ENCODE data around the gene LAMA2. TPM values are rescaled to one million over a fixed set of nuclear protein-coding genes. Genes with fewer than 3 reads are reported as not detected.

Gene LAMA2
- total RNA-seq, 5 donors from 2014 or later (not counting 1 experiment from before 2014, with no cell fraction given) = 0.30 to 0.62 (median 0.45) TPM

GRCh38 chr6:129504456-129504855 lies 621.5 kb downstream of the LAMA2 start:
- Mint-ChIP-seq H3K9me3 (no peaks in the 10 kb centered on the region), H3K27me3 (no peaks in the 10 kb centered on the region), H3K4me3 (no peak overlapping the region), H3K4me1 (peaks cover under 1 to 9% (median 9%) of the 10 kb centered on the region in 3 donors), H3K36me3 (no peaks in the 10 kb centered on the region), H3K27ac (no peak overlapping the region)
- POLR2A ChIA-PET = no interaction called here
- H3K9me3 ChIP-seq = no peaks in the 10 kb centered on the region
- CTCF ChIA-PET = interaction anchor here in 1 of 2 donors (1.0 to 1.1 kb wide), 2 partner anchors 10 to 517 kb away, joined by 3 to 5 read pairs; no protein-coding TSS in a partner anchor
- no peak for ATAC-seq (replicated peaks in 1 of 4)
- H3K4me3 ChIP-seq (ENCODE audit: control insufficient read depth in 1 of 2, extremely low read depth in 1 of 2, low read length in 1 of 2) = no peak overlapping the region
- DNase-seq = no peak
- no peaks in the 10 kb centered on the region for H3K36me3 ChIP-seq (ENCODE audit: control insufficient read depth in 2 of 2, extremely low read depth in 1 of 2, insufficient read depth in 1 of 2, low read length in 1 of 2)
- H3K27me3 ChIP-seq (replicated peaks in 1 of 2; ENCODE audit: control insufficient read depth in 2 of 2, extremely low read depth in 1 of 2, insufficient read depth in 2 of 2, low read length in 1 of 2) = no peaks in the 10 kb centered on the region
- no peak overlapping the region for H3K27ac ChIP-seq (ENCODE audit: low read length)
- peaks cover 0 to 8% of the 10 kb centered on the region in 2 experiments for H3K4me1 ChIP-seq (ENCODE audit: control insufficient read depth in 1 of 2, extremely low read depth in 1 of 2, insufficient read depth in 2 of 2, low read length in 2 of 2)
- no CpG with 5 or more reads among the region's 2 CpGs for WGBS (ENCODE audit: insufficient coverage)

- Histone ChIP-seq H3K27me3 (replicated peaks in 1 of 2; ENCODE audit: control insufficient read depth in 2 of 2, extremely low read depth in 1 of 2, insufficient read depth in 2 of 2, low read length in 1 of 2) (no peaks in the 10 kb centered on the region), H3K27ac (ENCODE audit: low read length) (no peak overlapping the region), H3K4me1 (ENCODE audit: control insufficient read depth in 1 of 2, extremely low read depth in 1 of 2, insufficient read depth in 2 of 2, low read length in 2 of 2) (no peaks in the 10 kb centered on the region), H3K9me3 (no peaks in the 10 kb centered on the region), H3K36me3 (ENCODE audit: control insufficient read depth in 2 of 2, extremely low read depth in 1 of 2, insufficient read depth in 1 of 2, low read length in 1 of 2) (no peaks in the 10 kb centered on the region), H3K4me3 (ENCODE audit: control insufficient read depth in 1 of 2, extremely low read depth in 1 of 2, low read length in 1 of 2) (no peak overlapping the region)
- H3K4me1 Mint-ChIP-seq = no peaks in the 10 kb centered on the region
- no peak overlapping the region for H3K27ac Mint-ChIP-seq
- H3K36me3 Mint-ChIP-seq = no peaks in the 10 kb centered on the region
- no peaks in the 10 kb centered on the region for H3K9me3 Mint-ChIP-seq
- CTCF ChIA-PET = no interaction called here
- ATAC-seq (replicated peaks in 1 of 4) (no peak), DNase-seq (no peak)
- POLR2A ChIA-PET = no interaction called here
- peaks cover 0 to 3% of the 10 kb centered on the region in 2 donors for H3K27me3 Mint-ChIP-seq
- H3K4me3 Mint-ChIP-seq = no peak overlapping the region
- WGBS (ENCODE audit: insufficient coverage) = no CpG with 5 or more reads among the region's 5 CpGs
Measured at GRCh38 chr6:129507059-129507807, 624.3 kb downstream of the LAMA2 start.

- ChIA-PET CTCF (no interaction called here), POLR2A (no interaction called here)
- Mint-ChIP-seq H3K9me3 (no peaks in the 10 kb centered on the region), H3K27ac (no peak overlapping the region), H3K27me3 (peaks cover 0 to 3% of the 10 kb centered on the region in 2 donors), H3K4me3 (no peak overlapping the region), H3K36me3 (no peaks in the 10 kb centered on the region), H3K4me1 (no peaks in the 10 kb centered on the region)
- no CpG with 5 or more reads among the region's 1 CpG for WGBS (ENCODE audit: insufficient coverage)
- ATAC-seq (replicated peaks in 1 of 4) (no peak), DNase-seq (no peak)
- H3K4me1 ChIP-seq (ENCODE audit: control insufficient read depth in 1 of 2, extremely low read depth in 1 of 2, insufficient read depth in 2 of 2, low read length in 2 of 2) = no peaks in the 10 kb centered on the region
- no peaks in the 10 kb centered on the region for H3K27me3 ChIP-seq (replicated peaks in 1 of 2; ENCODE audit: control insufficient read depth in 2 of 2, extremely low read depth in 1 of 2, insufficient read depth in 2 of 2, low read length in 1 of 2)
- no peaks in the 10 kb centered on the region for H3K9me3 ChIP-seq
- no peaks in the 10 kb centered on the region for H3K36me3 ChIP-seq (ENCODE audit: control insufficient read depth in 2 of 2, extremely low read depth in 1 of 2, insufficient read depth in 1 of 2, low read length in 1 of 2)
- H3K4me3 ChIP-seq (ENCODE audit: control insufficient read depth in 1 of 2, extremely low read depth in 1 of 2, low read length in 1 of 2) = no peak overlapping the region
- no peak overlapping the region for H3K27ac ChIP-seq (ENCODE audit: low read length)
Measured at GRCh38 chr6:129507846-129508245, 624.9 kb downstream of the LAMA2 start.

- POLR2A ChIA-PET = no interaction called here
- Mint-ChIP-seq H3K36me3 (no peaks in the 10 kb centered on the region), H3K4me3 (no peak overlapping the region), H3K4me1 (no peaks in the 10 kb centered on the region), H3K9me3 (no peaks in the 10 kb centered on the region), H3K27ac (no peak overlapping the region), H3K27me3 (peaks cover 0 to 3% of the 10 kb centered on the region in 2 donors)
- CTCF ChIA-PET = no interaction called here
- Histone ChIP-seq H3K27ac (ENCODE audit: low read length) (no peak overlapping the region), H3K4me3 (ENCODE audit: control insufficient read depth in 1 of 2, extremely low read depth in 1 of 2, low read length in 1 of 2) (no peak overlapping the region), H3K36me3 (ENCODE audit: control insufficient read depth in 2 of 2, extremely low read depth in 1 of 2, insufficient read depth in 1 of 2, low read length in 1 of 2) (no peaks in the 10 kb centered on the region), H3K27me3 (replicated peaks in 1 of 2; ENCODE audit: control insufficient read depth in 2 of 2, extremely low read depth in 1 of 2, insufficient read depth in 2 of 2, low read length in 1 of 2) (no peaks in the 10 kb centered on the region), H3K9me3 (no peaks in the 10 kb centered on the region), H3K4me1 (ENCODE audit: control insufficient read depth in 1 of 2, extremely low read depth in 1 of 2, insufficient read depth in 2 of 2, low read length in 2 of 2) (no peaks in the 10 kb centered on the region)
- DNase-seq = no peak
- no peak for ATAC-seq (replicated peaks in 1 of 4)
- 0% methylated on average over 1 of the region's 4 CpGs for WGBS (ENCODE audit: insufficient coverage)
Measured at GRCh38 chr6:129508477-129509145, 625.7 kb downstream of the LAMA2 start.

- Mint-ChIP-seq H3K9me3 (no peaks in the 10 kb centered on the region), H3K27ac (no peak overlapping the region), H3K4me1 (no peaks in the 10 kb centered on the region), H3K4me3 (no peak overlapping the region), H3K36me3 (no peaks in the 10 kb centered on the region), H3K27me3 (peaks cover 0 to 3% of the 10 kb centered on the region in 2 donors)
- POLR2A ChIA-PET = interaction anchor here in 1 of 2 donors (0.7 kb wide), 1 partner anchor 800 kb away, joined by 3 read pairs; no protein-coding TSS in a partner anchor
- Histone ChIP-seq H3K4me1 (ENCODE audit: control insufficient read depth in 1 of 2, extremely low read depth in 1 of 2, insufficient read depth in 2 of 2, low read length in 2 of 2) (no peaks in the 10 kb centered on the region), H3K4me3 (ENCODE audit: control insufficient read depth in 1 of 2, extremely low read depth in 1 of 2, low read length in 1 of 2) (no peak overlapping the region), H3K9me3 (no peaks in the 10 kb centered on the region), H3K27me3 (replicated peaks in 1 of 2; ENCODE audit: control insufficient read depth in 2 of 2, extremely low read depth in 1 of 2, insufficient read depth in 2 of 2, low read length in 1 of 2) (no peaks in the 10 kb centered on the region), H3K27ac (ENCODE audit: low read length) (no peak overlapping the region), H3K36me3 (ENCODE audit: control insufficient read depth in 2 of 2, extremely low read depth in 1 of 2, insufficient read depth in 1 of 2, low read length in 1 of 2) (no peaks in the 10 kb centered on the region)
- no peak for ATAC-seq (replicated peaks in 1 of 4)
- 100% methylated on average over 2 of the region's 2 CpGs for WGBS (ENCODE audit: insufficient coverage)
- CTCF ChIA-PET = interaction anchor here (0.5 to 1.5 kb wide), 3 partner anchors 9 to 770 kb away, joined by 3 to 10 read pairs (median 3); no protein-coding TSS in a partner anchor
- no peak for DNase-seq
Measured at GRCh38 chr6:129510950-129511349, 628.0 kb downstream of the LAMA2 start.

- POLR2A ChIA-PET = no interaction called here
- no peaks in the 10 kb centered on the region for H3K27me3 ChIP-seq (replicated peaks in 1 of 2; ENCODE audit: control insufficient read depth in 2 of 2, extremely low read depth in 1 of 2, insufficient read depth in 2 of 2, low read length in 1 of 2)
Measured at GRCh38 chr6:129513471-129513870, 630.5 kb downstream of the LAMA2 start.

More at GRCh38 chr6:129513471-129513870, 630.5 kb downstream of the LAMA2 start:
- Histone ChIP-seq H3K4me1 (ENCODE audit: control insufficient read depth in 1 of 2, extremely low read depth in 1 of 2, insufficient read depth in 2 of 2, low read length in 2 of 2) (no peaks in the 10 kb centered on the region), H3K27ac (ENCODE audit: low read length) (no peak overlapping the region), H3K9me3 (no peaks in the 10 kb centered on the region), H3K4me3 (ENCODE audit: control insufficient read depth in 1 of 2, extremely low read depth in 1 of 2, low read length in 1 of 2) (no peak overlapping the region), H3K36me3 (ENCODE audit: control insufficient read depth in 2 of 2, extremely low read depth in 1 of 2, insufficient read depth in 1 of 2, low read length in 1 of 2) (no peaks in the 10 kb centered on the region)
- Mint-ChIP-seq H3K4me3 (no peak overlapping the region), H3K27me3 (peaks cover 0 to 3% of the 10 kb centered on the region in 2 donors), H3K9me3 (no peaks in the 10 kb centered on the region), H3K27ac (no peak overlapping the region), H3K4me1 (no peaks in the 10 kb centered on the region), H3K36me3 (no peaks in the 10 kb centered on the region)
- no peak for ATAC-seq (replicated peaks in 1 of 4)
- DNase-seq = no peak
- WGBS (ENCODE audit: insufficient coverage) = 60% methylated on average over 1 of the region's 3 CpGs
- CTCF ChIA-PET = no interaction called here

Data from T-cell (primary cell).